Dendritic cell treated with granulocyte-macrophage colony-stimulating factor and Interleukin-4, amounts not matched to agents 40 ng/mL and 50 ng/mL, for 4 days (primary cell): ENCODE results near the gene CD1D.

Source experiments
- H3K27ac Mint-ChIP-seq: one replicate; pipeline ENCODE4 v1.8.0; 2022; ENCODE audit warnings: mild to moderate bottlenecking, mixed read lengths
- H3K27me3 Mint-ChIP-seq: one replicate; pipeline ENCODE4 v1.8.0; 2022; ENCODE audit warnings: mild to moderate bottlenecking, mixed read lengths
- H3K36me3 Mint-ChIP-seq: one replicate; pipeline ENCODE4 v1.8.0; 2022; ENCODE audit warnings: low read depth, mixed read lengths
- H3K4me1 Mint-ChIP-seq: one replicate; pipeline ENCODE4 v1.8.0; 2022; ENCODE audit warnings: low read depth, mixed read lengths
- H3K4me3 Mint-ChIP-seq: one replicate; pipeline ENCODE4 v1.8.0; 2022; ENCODE audit warnings: mild to moderate bottlenecking, moderate library complexity, mixed read lengths
- H3K9me3 Mint-ChIP-seq: one replicate; pipeline ENCODE4 v1.8.0; 2022; ENCODE audit warnings: mixed read lengths
- intact Hi-C: fragments of 100-400 bp; cut with micrococcal nuclease; formaldehyde crosslinking; loops from one replicate; pipeline ENCODE4 v1.15.0; 2022

CD1D gene

GRCh38 chr1:158227904-158228623 lies 47.4 kb downstream of the CD1D start:
- Mint-ChIP-seq H3K9me3 (peaks cover 35% of the 10 kb centered on the region), H3K36me3 (peaks cover 9% of the 10 kb centered on the region), H3K4me1 (peaks cover 7% of the 10 kb centered on the region), H3K4me3 (no peak overlapping the region), H3K27ac (no peak overlapping the region), H3K27me3 (peaks cover 41% of the 10 kb centered on the region)
- intact Hi-C loops: no loop called here
